Smooth muscle cell of the brain vasculature (primary cell): ENCODE data around the gene EXOC7.
"Not testable (repeated sequence)": the region's sequence is repeated elsewhere in the genome, so short reads cannot be mapped to it uniquely, and the experiment has no call there.

ENCODE experiments used
- DNase-seq: peaks from one replicate; pipeline ENCODE4 v3.0.0-alpha.2; 2012; ENCODE audit warnings: low read depth, low spot score

The EXOC7 gene

DNA sequence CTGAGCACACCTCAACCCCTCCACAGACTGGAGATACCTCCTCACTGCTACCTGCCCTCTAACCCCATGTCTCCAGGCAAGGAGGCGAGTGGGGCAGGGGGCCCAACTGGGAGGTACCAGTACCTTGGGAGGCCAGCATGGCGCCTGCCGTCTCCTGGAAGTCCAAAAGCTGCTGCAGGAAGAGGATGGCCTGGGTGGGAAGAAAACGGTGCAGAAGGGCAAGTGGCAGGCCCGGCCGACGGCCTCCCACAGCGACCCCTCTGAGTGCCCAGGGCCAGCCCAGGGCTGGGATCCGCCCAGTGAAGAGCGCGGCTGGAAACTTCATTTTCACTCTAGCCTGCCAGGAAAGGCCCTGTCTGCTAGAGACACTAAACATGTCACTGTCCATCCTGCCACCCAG, 16.1 kb downstream of the EXOC7 start:
- no peak for DNase-seq

DNA sequence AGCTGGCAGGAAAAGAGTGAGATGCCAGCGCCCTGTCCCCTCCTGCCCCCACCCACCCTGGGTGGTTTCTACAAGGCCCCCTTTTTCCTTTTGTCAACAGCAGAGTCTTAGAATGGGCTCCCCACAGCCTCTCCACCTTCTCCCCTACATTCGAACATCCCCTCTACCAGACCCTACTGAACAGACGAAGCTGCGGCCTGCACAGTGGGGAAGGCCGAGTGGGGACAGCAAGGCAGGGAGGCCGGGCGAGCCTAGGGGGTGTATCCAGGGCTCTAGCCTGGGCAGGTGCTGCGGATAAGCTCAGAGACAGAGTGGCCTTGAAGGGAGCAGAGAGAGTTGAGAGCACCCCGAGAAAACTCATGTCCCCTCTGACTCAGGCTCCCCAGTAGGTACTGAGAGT, 17.2 kb downstream of the EXOC7 start:
- DNase-seq, result no peak

DNA sequence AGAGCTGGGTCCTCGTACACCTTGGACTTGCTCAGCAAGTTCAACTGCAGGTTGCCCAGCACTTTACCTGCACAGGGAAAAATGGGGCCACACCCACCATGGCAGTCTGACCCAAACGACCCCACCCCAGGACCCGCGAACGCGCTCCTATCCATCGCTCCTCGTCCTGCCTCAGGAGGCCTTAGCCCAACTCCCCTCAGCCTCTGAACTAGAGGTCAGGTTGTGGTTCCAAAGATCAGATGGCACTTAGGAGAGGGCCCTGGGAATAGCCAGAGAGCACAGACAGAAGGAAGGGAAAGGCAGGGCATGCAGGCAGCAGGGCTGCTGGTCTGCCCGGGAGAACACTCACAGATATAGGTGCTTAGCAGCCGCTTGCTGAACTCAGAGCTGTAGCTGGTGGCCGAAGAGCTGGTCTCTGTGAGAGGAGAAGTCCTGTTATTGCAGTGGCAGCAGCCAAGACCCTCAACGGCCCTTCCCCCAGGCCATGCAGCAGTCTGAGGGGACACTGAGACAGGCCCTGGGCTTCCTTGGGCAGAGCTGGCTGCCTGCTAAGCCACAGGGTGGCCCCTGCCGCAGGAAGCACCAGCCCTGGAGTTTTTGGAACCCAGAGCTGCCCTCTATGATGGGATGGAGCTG, 17.7 kb downstream of the EXOC7 start:
- DNase-seq, result no peak

DNA sequence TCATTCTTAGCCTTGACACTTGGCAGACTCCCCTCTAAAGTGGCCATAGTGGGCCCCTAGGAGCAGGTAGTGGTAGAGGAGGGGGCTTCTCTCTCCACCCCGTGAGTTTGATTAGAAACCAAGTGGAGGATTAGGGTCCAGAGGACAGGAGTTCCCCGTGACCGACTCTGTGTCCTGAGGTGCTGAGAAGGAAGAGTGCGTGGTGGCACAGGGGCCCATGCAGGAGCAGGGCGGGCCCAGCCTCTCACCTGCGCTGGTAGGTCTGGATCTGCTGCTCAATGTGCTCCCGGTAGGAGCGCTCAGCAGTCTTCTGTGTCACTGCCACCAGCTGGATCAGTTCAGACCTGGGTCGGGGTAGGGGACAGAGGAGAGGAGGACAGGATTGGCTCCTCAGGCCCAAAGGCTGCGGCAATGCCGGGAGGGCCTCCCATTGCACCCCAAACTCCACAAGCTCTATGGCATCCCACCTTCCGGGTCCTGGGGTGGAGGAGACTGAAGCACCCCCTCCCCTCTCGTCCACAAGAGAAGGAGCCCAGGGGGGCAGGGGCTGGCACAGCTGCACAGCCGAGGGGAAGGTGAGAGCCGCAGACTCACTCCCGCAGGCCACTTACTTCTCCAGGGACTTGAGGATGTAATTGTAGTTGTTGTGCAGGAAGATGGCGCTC, 18.4 kb downstream of the EXOC7 start:
- no peak for DNase-seq

DNA sequence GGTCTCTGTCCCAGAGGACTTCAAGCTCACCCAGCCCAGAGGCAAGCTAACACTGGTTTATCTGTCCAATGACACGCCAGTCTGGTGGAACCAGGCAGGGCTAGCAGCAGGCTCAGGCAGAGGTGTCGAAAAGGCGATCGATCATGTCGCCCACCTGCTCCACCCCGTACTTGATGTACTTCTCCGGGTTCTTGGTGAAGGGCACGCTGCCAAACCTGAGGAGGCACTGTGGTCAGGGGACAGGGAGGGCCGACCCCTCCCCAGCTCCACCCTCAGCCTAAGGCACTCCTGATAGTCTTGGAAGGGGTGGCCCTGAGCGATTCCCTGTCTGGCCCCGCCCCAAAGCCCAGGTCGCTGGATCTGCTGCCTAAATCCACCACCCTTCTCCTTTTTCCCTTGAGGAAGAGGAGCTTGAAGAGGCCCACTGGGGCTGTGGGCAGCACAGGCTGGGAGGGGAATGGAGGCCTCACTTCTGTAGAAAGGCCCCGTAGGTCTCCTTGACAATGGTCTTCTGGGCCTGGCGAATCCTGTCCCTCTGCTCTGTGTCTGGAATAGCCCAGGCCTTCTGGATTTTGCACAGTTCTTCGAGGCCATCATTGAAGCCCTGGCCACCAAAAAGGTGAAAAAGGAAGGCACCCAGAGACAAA, 19.9 kb downstream of the EXOC7 start:
- DNase-seq, result no peak

DNA sequence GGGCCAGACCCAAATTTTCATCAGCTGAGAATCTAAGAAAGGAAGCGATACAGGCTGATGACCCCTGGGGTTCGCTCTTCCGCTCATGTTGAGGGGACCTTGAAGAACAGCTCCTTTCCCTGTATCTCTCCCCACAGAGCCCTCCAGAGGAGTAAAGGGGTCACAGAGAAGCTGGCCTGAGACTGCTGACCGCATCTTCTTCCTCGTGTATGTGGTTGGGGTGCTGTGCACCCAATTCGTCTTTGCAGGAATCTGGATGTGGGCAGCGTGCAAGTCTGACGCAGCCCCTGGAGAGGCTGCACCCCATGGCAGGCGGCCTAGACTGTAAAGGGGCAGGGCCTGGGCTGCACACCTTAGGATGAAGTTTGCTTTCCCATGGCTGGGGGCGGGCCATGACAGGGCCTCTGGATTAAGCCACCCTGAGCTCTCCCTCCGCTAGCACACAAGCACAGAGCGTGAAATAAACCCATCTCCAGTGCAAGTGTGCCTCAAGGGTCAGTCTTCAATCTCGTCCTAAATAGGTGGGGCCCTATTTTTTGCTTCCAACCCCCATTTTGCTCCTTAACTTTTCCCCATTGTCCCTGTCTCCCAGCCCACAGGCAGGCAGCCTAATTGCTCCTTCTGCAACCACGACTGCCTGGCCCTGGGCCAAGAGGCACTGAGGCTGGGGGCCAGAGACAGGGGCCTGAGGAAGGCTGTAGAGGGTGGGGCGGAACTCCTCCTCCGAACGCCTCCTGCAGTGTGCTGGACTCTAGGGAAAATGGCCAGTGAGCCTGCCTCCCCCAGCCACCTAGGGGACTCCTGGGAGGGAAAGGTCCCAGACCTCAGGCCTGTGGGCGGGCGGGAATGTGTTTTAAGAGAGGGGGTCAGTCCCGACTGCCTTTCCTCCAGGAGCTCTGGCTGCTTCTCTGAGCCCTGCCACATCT, 21.0 kb downstream of the EXOC7 start:
- no peak for DNase-seq

DNA sequence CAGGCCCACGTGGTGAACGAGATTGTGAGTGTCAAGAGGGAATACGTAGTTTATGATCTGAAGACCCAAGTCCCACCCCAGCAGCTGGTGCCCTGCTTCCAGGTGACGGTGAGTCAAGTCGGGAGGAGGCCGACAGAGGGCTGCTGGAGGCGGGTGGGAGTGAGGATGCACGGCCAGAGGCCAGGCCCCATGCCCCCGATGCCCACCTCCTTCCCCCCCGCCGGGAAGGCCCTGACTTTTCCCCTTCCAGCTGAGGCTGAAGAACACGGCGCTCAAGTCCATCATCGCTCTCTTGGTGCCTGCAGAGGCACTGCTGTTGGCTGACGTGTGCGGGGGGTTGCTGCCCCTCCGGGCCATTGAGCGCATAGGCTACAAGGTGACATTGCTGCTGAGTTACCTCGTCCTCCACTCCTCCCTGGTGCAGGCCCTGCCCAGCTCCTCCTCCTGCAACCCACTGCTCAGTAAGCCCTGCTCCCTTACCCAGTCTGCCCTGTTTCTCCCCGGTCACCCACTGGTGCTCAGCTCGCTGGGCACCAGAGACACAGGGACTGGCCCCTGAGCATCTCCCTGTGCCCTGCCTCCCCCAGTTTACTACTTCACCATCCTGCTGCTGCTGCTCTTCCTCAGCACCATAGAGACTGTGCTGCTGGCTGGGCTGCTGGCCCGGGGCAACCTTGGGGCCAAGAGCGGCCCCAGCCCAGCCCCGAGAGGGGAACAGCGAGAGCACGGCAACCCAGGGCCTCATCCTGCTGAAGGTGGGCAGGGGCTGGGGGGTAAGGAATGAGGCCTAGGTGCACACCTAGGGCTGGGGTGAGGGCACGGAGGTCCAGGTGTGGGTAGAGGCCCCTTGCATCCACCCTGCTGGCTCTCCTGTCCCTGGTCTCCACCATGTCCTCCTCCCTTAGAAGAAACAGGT, 22.0 kb downstream of the EXOC7 start:
- DNase-seq, result no peak

DNA sequence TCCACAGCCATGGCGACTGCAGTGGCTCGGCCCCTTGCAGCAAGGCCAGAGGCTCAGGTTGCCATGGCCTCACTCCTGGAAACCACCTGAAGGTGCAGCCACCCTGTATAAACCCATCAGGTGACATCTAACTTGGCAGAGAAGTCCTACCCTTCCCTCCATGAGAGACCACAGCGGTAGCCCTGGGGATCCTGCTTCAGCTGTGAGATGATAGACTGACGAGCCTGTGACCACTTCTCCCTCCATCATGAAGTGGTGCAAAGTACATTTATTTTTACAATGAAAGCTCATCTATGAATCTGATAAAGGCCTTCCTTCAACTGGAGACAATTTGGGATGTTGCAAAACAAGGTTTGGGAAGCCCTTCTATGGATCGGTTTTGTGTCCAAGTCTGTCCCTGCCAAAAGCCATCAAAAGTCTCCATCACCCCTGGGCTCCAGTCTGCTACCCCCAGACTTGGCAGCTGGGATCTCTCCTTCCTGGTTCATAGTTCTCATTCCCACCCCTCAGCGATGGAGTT, 22.8 kb downstream of the EXOC7 start:
- DNase-seq, result no peak

DNA sequence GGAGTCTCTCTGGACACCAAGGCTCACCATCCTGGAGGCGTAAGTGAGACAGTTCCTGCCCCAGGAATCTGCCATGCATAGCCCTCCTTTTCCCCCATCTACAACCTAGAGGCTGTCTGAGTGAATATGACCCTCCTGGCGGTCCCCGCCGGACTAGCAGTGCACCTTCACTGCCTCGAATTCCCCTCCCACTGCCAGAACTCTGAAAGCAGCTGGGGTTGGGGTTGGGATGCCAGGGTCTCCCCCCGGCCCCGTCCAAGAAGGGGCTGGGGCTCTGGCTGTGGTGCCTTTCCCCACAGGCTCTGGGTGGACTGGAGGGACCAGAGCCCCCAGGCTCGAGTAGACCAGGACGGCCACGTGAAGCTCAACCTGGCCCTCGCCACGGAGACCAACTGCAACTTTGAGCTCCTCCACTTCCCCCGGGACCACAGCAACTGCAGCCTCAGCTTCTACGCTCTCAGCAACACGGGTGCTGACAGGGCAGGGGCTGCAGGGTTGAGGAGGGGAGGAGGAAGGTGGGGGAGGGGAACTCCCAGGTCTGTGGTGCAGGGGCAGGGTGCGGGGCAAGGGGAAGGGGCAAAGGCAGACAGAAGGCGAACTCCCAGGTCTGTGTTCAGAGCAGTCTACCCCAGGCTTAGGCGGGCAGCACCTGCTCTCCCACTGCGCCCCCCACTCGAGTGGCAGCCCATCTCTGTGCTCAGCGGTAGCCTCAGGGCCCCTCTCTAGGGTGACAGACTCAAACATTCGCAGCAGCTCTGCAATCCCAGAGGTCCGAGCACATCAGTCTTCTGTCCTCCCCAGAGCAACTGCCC, 23.4 kb downstream of the EXOC7 start:
- DNase-seq, result no peak

DNA sequence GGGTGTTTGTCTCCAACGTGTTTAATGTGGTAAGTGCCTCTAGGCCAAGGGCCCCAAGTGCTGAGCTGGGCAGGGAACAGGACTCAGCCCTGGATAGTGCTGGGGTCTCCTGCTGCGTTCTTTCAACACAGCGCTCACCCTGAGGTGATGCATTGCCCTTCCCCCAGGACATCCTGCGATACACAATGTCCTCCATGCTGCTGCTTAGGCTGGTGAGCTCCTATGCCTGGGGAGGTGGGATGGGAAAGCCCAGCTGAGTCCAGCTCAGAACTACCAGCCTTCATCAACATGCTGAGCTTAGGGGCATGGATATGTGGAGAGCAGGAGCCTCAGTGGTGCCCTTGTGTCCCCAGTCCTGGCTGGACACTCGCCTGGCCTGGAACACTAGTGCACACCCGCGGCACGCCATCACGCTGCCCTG, 24.0 kb downstream of the EXOC7 start:
- DNase-seq, result no peak

DNA sequence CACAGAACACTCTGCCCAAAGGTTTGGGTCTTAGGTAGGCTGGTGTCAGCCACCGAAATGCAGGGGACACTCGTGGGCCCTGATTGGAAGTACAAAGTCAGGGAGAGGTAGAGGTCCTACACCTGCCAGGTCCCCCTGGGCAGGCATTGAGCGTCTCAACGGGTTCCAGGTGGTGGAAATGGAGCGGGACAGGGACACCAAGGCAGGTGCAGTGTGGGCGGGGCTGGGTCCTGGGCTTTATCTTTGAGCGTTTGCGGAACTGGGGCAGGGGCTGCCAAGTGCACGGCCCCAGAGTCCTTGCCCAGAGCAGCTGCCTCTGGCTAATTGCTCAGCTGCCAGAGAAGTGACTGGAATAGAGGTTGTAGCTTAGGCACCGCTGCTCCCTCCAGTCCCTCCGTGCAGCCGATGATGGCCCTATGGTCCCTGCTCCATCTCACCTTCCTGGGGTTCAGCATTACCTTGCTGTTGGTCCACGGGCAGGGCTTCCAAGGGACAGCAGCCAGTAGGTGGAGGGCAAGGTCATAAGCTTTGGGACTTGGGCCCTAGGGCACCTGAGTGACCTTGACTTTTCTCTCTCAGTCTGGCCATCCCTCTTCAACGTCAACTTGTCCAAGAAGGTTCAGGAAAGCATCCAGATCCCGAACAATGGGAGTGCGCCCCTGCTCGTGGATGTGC, 24.6 kb downstream of the EXOC7 start, which contains the start of gene ZACN:
Gene ZACN (plus strand): TSS at position 323 of the 675 bp plus-strand sequence. CDS start 83 bp downstream, at position 406.
- no peak for DNase-seq

DNA sequence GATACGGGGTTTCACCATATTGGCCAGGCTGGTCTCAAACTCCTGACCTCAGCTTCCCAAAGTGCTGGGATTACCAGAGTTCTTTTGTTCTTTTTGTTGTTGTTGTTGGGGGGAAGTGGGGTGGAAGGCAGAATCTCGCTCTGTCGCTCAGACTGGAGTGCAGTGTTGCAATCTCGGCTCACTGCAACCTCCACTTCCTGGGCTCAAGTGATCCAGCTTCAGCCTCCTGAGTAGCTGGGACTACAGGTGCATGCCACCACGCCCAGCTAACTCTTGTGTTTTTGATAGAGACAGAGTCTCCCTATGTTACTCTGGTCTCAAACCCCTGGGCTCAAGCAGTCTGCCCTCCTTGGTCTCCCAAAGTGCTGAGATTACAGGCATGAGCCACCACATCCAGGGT, 25.2 kb downstream of the EXOC7 start:
- not testable (repeated sequence) for DNase-seq

DNA sequence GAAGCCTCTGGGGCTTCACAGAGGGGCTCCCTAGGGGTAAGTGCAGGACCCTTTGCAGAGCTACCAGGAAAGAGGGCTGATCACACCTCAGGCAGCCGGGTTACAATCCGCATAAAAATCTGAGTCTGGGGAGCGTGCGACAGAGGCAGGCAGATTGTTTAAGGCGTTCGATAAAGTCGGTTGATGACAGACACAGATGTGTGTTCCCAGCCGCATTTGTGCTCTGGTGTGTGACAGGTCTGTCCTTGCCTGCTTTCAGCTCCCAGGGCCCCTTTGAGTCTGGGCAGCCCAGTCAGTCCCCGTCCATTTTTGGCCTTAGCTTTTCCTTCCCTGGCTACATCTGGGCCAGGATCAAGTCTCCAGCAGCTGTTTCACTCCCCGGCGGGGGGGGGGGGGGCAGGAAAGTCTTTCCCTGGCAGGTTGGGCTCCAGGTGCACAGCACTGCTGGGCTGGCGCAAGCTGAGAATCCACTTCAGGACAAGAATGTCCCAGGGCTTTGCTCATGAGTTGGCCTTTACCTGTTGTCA, 25.9 kb downstream of the EXOC7 start:
- DNase-seq, result no peak

DNA sequence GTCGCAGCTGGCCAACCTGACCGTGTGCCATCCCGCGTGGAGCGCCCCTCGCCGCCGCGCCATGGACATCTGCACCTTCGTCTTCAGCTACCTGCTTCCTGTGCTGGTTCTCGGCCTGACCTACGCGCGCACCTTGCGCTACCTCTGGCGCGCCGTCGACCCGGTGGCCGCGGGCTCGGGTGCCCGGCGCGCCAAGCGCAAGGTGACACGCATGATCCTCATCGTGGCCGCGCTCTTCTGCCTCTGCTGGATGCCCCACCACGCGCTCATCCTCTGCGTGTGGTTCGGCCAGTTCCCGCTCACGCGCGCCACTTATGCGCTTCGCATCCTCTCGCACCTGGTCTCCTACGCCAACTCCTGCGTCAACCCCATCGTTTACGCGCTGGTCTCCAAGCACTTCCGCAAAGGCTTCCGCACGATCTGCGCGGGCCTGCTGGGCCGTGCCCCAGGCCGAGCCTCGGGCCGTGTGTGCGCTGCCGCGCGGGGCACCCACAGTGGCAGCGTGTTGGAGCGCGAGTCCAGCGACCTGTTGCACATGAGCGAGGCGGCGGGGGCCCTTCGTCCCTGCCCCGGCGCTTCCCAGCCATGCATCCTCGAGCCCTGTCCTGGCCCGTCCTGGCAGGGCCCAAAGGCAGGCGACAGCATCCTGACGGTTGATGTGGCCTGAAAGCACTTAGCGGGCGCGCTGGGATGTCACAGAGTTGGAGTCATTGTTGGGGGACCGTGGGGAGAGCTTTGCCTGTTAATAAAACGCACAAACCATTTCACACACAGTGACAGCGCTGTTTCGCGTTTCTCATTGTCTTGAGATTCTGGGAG, 26.6 kb downstream of the EXOC7 start:
- DNase-seq, result no peak

DNA sequence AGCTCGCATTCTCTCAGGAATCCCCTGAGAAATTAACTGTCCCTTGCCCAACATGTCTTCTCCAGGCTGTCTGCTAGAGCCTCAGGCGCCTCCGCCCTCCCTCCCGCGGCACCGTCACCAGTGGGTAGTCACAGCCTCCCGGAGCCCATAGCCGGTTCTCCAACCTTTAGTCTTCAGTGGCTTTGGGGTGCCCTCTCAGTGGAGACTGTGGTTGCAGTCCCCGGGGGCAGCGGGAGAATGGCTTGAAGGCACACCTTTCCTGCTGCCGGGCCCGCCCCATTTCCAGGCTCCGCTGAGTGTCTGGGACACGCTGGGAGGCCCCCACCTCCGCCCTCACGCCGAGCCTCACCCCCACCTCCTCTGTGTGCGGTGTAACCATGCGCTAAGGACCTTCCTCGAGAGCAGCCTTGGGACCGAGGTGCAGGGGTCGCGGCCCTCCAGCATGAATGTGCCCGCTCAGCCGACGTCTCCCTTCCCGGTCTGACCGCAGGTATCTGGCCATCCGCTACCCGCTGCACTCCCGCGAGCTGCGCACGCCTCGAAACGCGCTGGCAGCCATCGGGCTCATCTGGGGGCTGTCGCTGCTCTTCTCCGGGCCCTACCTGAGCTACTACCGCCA, 27.3 kb downstream of the EXOC7 start:
- no peak for DNase-seq

DNA sequence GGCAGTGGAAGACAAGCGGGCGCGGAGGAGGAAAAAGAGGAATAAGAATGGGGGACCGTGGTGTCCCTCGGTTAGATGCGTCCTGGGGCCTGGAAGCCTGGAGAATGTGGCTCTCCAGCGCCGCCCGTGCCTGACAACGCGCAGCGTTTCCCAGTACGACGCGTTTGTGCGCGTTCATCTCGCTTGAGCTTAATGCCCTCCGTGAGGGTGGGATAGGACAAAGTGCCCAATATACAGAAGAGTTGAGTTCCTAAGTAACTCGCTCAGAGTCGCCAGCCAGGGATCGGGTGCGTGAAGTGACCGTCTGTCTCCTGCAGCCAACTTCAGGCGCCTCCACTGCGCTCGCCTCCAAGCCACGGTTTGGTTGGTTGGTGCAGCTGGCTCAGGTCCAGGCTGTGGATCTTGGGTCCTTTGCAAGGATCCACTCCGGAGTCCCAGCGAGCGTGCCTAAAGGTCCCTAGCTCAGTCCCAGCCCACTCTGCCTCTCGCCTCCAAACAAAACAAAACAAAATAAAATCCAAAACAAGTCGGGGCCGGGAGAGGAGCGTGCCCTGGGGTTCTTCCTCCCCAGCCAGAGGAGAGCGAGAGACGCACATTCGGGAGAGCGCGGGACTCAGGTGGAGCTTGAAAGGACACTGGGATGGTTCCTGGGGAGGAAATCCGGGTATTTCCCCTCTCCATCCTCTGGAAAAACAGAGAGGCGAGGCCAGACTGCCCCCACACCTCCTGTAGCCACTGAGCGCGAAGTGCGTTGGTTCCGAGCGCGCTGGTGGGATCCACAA, 28.0 kb downstream of the EXOC7 start:
- DNase-seq, result no peak
